Measurements from ENCODE around the gene BACH1.

Gene BACH1

DNA sequence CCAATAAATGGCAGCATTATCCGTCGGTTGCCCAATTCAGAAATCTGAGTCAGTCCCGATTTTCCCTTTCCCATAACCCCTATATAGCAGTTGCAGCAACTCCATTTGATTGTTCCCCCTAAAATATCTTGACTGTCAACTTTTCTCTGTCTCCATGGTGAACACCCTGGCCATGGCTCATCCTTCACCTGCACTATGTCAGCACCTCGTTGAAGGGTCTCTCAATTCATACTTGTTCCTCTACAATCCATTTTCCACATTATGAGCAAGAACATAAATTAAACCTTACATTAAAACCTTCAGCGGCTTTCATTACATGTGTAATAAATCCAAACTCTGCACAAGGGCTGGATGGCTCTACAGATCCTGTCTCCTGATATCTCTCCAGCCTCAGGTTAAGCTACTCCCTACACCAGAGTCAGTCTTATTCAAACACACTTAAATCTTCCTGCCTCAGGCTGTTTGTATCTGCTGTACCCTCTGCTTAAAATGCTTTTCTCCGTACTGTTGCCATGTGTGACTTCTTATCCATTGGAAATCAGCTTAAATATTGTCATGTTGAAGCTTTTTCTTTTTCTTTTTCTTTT lies 87.3 kb downstream of the BACH1 start:
- no peak for DNase-seq

DNA sequence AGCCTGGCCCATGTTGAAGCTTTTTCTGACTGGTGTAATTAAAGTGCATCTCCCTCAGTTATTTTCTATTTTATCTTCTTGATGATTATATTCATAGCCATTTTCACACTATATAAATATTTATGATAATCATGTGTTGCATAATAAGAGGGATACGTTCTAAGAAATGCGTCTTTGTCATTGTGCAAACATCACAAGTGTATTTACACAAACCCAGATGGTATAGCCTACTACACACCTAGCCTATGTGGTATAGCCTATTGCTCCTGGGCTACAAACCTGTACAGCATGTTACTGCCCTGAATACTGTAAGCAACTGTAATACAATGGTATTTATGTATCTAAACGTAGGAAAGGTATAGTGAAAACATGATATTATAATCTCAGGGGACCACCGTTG lies 88.1 kb downstream of the BACH1 start:
- no peak for DNase-seq

DNA sequence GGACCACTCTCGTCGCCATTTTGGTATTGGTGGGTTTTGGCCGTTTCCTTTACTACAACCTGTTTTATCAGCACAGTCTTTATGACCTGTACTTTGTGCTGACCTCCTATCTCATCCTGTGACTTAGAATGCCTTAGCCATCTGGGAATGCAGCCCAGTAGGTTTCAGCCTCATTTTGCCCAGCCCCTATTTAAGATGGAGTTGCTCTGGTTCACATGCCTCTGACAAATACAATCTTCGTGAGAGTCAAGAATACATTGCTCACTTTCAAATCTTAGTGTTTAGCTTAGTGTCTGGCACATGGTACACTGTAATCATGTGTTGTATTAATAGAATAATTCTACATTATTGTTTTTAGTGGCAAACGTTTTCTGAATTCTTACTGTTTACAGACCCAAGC lies 88.9 kb downstream of the BACH1 start:
- no peak for DNase-seq

DNA sequence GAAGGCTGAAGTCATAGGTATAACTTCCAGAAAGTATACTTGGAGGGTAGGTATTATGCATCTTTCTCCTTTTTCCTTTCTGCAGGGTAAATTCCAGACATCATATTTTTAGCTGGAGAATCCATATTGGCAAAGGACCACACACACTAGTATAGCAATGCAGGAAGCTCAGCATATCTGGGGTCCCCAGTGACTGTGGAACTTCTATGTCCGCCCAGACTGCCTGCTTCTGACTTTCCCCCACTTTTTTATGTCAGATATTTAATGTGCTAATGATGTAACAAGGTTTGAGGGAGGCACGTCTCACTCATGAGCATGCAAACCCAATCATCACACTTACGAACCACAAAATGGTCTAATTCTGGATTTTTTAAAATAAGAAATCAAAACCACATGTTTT lies 90.4 kb downstream of the BACH1 start:
- DNase-seq = no peak

DNA sequence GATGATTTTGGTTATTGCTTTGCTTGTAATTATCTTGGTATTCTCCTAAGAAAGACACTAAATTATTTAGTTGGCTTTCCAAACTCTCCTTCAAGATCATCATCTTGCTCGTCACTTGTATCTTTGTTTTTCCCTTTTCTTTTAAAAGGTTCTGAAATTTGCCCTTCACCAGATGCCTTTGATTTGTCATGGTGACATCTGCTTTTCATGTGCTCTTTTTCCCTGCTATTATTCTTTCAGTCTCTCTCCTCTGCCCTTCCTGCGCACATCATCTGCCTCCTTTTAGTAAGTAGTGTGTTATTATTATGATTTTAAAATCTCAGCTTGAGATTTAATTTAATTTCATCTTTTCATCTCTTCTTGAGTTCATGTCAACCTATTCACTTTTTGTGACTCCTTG lies 92.1 kb downstream of the BACH1 start:
- DNase-seq = no peak

DNA sequence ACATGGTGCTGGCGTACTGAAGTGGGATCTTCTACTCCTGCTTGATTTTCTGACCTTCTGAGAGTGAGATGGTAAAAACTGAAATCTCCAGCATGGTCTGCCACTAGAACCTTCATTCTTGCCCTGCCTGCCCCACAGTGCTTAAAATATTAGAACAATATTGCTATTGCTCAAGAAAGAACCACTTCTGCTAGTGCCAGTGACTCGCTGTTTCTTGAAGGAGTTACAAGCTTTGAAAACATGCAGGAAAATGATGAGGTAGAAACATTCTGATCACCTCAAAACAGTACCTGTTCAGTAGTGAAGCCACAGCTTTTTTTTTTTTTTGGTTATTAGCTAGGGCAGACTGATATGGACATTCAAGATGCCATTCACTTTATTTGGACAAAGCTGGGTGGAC lies 95.3 kb downstream of the BACH1 start:
- DNase-seq = no peak

Measured in OCI-M1 (cell line).